ENCODE measurements around the gene RNU2-63P. TPM values are rescaled to one million over a fixed set of nuclear protein-coding genes. Genes with fewer than 3 reads are reported as not detected.
A peak's percentile ranks its signal among the peaks of the same experiment; 100 is the strongest.

The RNU2-63P gene
- not detected for total RNA-seq
- long read RNA-seq: 0 reads

DNA sequence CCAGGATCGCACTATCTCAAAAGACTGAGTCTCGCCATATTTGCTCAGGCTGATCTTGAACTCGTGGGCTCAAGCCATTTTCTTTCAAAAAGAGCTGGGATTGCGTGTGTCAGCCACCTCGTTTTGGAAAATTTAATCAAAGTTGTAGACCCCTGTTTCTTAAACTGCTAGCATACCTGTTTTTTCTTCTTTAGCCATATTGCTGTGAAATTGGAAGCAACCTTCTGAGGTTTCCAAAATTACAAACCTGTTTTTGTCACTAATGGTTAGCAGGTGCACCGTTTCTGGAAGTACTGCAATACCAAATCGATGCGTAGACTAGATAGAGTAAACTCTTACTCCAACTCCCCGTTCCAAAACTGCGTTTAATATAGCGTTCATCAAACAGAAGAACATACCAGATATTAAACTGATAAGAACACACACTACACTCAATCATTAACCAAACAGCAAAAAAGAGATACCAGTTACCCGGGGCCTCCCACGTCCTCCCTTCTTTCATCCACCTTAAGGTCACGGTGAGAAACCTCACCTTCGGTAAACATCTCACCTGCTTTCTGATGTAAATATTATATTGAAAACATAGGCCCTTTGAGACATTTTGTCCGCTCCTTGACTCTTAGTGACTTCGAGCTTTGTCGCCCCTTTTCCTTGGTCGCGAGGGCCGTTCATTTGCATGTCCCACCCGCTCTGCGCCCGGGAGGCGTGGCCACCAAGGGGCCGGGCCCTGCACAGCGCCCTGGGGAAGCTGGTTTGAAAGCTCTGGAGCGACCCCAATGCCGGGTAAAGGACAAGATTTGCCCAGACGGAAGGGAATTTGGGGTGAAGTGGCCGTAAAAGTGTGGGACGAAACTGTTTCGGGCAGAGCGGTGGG lies at the start of gene RNU2-63P:
Gene RNU2-63P, minus strand, starts transcription at position 462 of the 874 bp plus-strand sequence.
- no peaks in the 10 kb centered on the region for H3K9me3 ChIP-seq (replicated peaks)
- peak within 1 kb of the TSS; percentile 47 for H3K27ac ChIP-seq (replicated peaks)
- TF ChIP-seq, protein P1, sequence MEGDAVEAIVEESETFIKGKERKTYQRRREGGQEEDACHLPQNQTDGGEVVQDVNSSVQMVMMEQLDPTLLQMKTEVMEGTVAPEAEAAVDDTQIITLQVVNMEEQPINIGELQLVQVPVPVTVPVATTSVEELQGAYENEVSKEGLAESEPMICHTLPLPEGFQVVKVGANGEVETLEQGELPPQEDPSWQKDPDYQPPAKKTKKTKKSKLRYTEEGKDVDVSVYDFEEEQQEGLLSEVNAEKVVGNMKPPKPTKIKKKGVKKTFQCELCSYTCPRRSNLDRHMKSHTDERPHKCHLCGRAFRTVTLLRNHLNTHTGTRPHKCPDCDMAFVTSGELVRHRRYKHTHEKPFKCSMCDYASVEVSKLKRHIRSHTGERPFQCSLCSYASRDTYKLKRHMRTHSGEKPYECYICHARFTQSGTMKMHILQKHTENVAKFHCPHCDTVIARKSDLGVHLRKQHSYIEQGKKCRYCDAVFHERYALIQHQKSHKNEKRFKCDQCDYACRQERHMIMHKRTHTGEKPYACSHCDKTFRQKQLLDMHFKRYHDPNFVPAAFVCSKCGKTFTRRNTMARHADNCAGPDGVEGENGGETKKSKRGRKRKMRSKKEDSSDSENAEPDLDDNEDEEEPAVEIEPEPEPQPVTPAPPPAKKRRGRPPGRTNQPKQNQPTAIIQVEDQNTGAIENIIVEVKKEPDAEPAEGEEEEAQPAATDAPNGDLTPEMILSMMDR (IDR thresholded peaks at IDR 0.05; ENCODE audit: borderline replicate concordance): no peak
- peak; percentile 67 for DNase-seq
- H3K4me3 ChIP-seq: peak within 1 kb of the TSS; percentile 74
- H3K27me3 ChIP-seq (ENCODE audit: low read depth): no peaks in the 10 kb centered on the region
- no peaks in the 10 kb centered on the region for H3K36me3 ChIP-seq
- intact Hi-C loops (cut with micrococcal nuclease): no loop called here
- peaks cover 9% of the 10 kb centered on the region for H3K4me1 ChIP-seq

DNA sequence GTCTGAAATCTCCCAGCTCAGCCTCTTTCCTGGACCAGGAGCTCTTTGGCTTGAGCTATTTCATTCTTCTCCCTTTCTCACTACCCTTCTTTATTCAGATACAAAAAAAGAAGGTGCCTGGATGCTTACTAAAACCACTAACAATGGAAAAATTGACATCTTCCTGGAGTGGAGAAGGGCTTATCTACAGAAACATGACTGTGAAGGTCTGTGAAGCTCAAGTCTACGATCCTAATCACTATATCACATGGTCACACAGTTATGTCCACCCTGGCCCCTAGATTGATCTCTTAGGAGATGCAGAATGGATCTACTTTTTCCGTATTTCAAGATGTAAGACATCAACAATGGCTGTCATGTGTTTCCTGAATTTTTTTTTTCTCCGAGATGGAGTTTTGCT lies 44.9 kb upstream of the RNU2-63P start:
- Histone ChIP-seq H3K9me3 (replicated peaks) (no peaks in the 10 kb centered on the region), H3K27me3 (ENCODE audit: low read depth) (no peaks in the 10 kb centered on the region), H3K36me3 (no peaks in the 10 kb centered on the region), H3K4me3 (no peak overlapping the region), H3K4me1 (peaks cover under 1% of the 10 kb centered on the region), H3K27ac (replicated peaks) (no peak overlapping the region)
- no peak for DNase-seq
- TF ChIP-seq, protein P1 (IDR thresholded peaks at IDR 0.05; ENCODE audit: borderline replicate concordance): no peak
- intact Hi-C loops (cut with micrococcal nuclease): loop anchor here (5.0 kb wide), 1 partner anchor 101 kb away; no protein-coding TSS in a partner anchor

DNA sequence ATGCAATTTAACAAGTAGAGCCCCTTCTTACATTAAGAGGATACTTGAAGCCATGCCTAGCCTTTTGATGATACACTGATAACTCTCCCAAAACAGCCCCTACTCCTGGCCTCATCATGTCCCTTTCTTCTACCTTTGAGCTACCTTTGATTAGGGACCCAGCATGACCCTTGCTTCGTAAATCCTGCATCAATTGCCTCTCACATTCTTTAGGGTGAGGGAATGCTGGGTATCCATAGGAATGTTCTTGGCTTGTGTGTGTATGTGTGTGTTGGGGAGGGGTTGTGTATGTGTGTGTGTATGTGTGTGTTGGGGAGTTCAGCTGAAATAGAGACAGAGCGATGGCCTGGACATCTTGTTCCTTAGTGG lies 44.5 kb upstream of the RNU2-63P start:
- DNase-seq: no peak
- Histone ChIP-seq H3K27me3 (ENCODE audit: low read depth) (no peaks in the 10 kb centered on the region), H3K9me3 (replicated peaks) (no peaks in the 10 kb centered on the region), H3K4me3 (no peak overlapping the region), H3K27ac (replicated peaks) (no peak overlapping the region), H3K36me3 (no peaks in the 10 kb centered on the region), H3K4me1 (peaks cover 4% of the 10 kb centered on the region)
- TF ChIP-seq, protein P1 (IDR thresholded peaks at IDR 0.05; ENCODE audit: borderline replicate concordance): no peak
- intact Hi-C loops (cut with micrococcal nuclease): loop anchor here (5.0 kb wide), 1 partner anchor 101 kb away; no protein-coding TSS in a partner anchor

DNA sequence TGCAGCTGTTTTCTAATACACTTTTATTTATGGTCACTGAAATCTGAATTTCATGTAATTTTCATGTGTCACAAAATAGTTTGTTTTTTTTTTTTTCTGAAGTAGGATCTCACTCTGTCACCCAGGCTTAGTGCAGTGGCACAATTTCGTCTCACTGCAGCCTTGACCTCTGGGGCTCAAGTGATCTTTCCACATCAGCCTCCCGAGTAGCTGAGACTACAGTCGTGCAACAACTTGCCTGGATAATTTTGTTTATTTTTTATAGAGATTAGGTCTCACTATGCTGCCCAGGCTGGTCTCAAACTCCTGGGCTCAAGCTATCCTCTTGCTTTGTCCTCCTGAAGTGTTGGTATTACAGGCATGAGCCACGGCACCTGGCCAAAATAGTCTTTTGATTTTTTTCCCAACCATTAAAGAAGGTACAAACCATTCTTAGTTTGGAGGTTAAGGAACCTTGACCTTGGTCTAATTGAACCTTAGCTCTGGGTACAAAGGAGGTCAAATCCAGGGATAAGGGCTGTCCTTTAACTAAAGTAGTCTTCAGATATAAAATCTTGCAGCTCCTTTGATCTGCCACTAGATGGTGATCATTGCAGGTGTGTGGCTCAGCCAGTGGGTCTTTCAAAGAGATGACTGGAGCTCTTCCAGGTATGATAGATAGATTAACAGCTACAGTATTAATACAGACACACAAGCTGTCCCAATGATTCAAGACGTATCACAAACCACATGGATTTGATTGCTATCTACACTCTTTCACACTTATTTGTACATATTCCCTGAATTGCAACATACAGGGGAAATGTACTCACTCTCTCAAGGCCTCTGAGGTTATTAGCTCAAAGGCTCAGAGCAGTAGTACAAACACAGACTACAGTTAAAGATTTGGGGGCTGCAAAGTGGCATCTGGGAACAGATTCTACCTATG lies 43.9 kb upstream of the RNU2-63P start:
- DNase-seq: no peak
- Histone ChIP-seq H3K27ac (replicated peaks) (no peak overlapping the region), H3K9me3 (replicated peaks) (no peaks in the 10 kb centered on the region), H3K4me1 (peaks cover 8% of the 10 kb centered on the region), H3K4me3 (no peak overlapping the region), H3K36me3 (no peaks in the 10 kb centered on the region), H3K27me3 (ENCODE audit: low read depth) (no peaks in the 10 kb centered on the region)
- intact Hi-C loops (cut with micrococcal nuclease): loop anchor here (5.0 kb wide), 1 partner anchor 102 kb away; no protein-coding TSS in a partner anchor
- TF ChIP-seq, protein P1 (IDR thresholded peaks at IDR 0.05; ENCODE audit: borderline replicate concordance): peak; percentile 89

DNA sequence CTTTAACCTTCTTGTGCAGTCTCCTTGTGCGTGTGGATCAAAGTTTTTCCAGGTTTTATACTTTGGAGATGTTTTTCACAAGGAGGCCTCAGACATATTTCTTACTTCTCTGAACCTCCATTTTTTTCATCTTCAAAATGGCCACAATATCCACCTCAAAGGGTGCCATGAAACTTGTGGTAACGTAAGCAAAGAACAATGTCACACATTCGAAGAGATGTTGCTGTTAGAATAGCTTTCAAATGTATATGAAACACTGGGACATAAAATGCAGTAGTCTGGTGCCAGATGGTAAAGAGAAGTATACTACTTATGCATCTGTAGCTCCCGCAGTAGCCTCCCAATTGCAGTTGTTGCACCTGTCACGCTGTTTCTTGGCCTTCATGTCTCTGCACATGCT lies 41.8 kb upstream of the RNU2-63P start:
- Histone ChIP-seq H3K4me3 (no peak overlapping the region), H3K9me3 (replicated peaks) (no peaks in the 10 kb centered on the region)

More for the DNA sequence above, 41.8 kb upstream of the RNU2-63P start:
- DNase-seq: no peak
- Histone ChIP-seq H3K4me1 (peaks cover 29% of the 10 kb centered on the region), H3K27ac (replicated peaks) (no peak overlapping the region), H3K27me3 (ENCODE audit: low read depth) (no peaks in the 10 kb centered on the region), H3K36me3 (no peaks in the 10 kb centered on the region)
- intact Hi-C loops (cut with micrococcal nuclease): no loop called here
- TF ChIP-seq, protein P1 (IDR thresholded peaks at IDR 0.05; ENCODE audit: borderline replicate concordance): no peak

Measured in left ventricle myocardium inferior (tissue), 1 donor.